ENCODE data around the gene FBXO46. TPM values are rescaled to one million over a fixed set of nuclear protein-coding genes. Genes with fewer than 3 reads are reported as not detected.

Gene FBXO46
- total and polyA plus RNA-seq, 4 donors, result 1.2 to 4.5 (median 3.6) TPM

DNA sequence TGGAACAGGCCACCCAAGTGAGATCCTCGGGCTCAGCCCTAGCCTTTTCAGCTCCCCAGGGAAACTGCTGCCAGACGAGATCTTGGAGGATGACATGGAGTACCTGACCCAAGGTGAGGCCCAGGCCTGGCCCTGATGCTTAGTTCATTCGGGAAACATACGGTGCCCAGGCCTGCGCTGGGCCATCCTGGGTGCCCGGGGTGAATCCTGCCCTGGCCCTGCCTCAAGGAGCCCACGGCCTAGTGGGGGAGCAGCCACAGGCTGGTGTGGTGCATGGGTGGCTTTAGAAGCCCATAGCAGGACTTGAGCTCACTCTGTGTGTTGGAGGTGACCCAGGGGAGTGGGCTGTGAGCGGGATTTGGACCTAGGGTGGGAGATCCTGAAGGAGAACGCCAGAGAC, 28.2 kb upstream of the FBXO46 start:
- Histone ChIP-seq H3K9ac (ENCODE audit: low read depth in 1 of 2, low read length in 2 of 2) (no peak overlapping the region), H3K4me1 (ENCODE audit: control insufficient read depth in 4 of 4, insufficient read depth in 4 of 4, low read length in 3 of 4) (no peaks in the 10 kb centered on the region), H3K36me3 (ENCODE audit: control insufficient read depth in 4 of 4, insufficient read depth in 3 of 4, low read depth in 1 of 4, low read length in 3 of 4) (no peaks in the 10 kb centered on the region), H3K4me3 (ENCODE audit: low read depth in 1 of 3, low read length in 3 of 3) (no peak overlapping the region), H3K9me3 (ENCODE audit: control insufficient read depth in 4 of 4, low read length in 3 of 4) (no peaks in the 10 kb centered on the region), H3K27me3 (ENCODE audit: control insufficient read depth in 4 of 4, insufficient read depth in 4 of 4, low read length in 3 of 4) (no peaks in the 10 kb centered on the region), H3K27ac (ENCODE audit: low read depth in 1 of 2, low read length in 2 of 2) (no peak overlapping the region)
- DNase-seq (ENCODE audit: low spot score), result no peak
- no peak for TF ChIP-seq HNF4G (IDR thresholded peaks at IDR 0.05)
- 90% methylated on average over 9 of the region's 9 CpGs for WGBS

DNA sequence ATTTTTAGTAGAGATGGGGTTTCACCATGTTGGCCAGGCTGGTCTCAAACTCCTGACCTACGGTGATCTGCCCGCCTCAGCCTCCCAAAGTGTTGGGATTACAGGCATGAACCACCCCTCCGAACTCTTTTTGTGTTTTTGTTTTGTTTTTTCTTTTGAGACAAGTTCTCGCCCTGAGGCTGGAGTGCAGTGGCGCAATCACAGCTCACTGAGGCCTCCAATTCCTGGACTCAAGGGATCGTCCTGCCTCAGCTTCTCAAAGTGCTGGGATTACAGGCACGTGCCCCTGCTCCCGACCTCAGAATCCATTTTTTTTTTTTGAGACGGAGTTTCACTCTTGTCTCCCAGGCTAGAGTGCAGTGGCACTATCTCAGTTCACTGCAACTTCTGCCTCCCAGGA, 27.0 kb upstream of the FBXO46 start:
- Histone ChIP-seq H3K4me1 (ENCODE audit: control insufficient read depth in 4 of 4, insufficient read depth in 4 of 4, low read length in 3 of 4) (no peaks in the 10 kb centered on the region), H3K36me3 (ENCODE audit: control insufficient read depth in 4 of 4, insufficient read depth in 3 of 4, low read depth in 1 of 4, low read length in 3 of 4) (no peaks in the 10 kb centered on the region), H3K9ac (ENCODE audit: low read depth in 1 of 2, low read length in 2 of 2) (no peak overlapping the region), H3K9me3 (ENCODE audit: control insufficient read depth in 4 of 4, low read length in 3 of 4) (no peaks in the 10 kb centered on the region), H3K27ac (ENCODE audit: low read depth in 1 of 2, low read length in 2 of 2) (no peak overlapping the region), H3K27me3 (ENCODE audit: control insufficient read depth in 4 of 4, insufficient read depth in 4 of 4, low read length in 3 of 4) (no peaks in the 10 kb centered on the region), H3K4me3 (ENCODE audit: low read depth in 1 of 3, low read length in 3 of 3) (no peak overlapping the region)
- 86% methylated on average over 9 of the region's 9 CpGs for WGBS
- TF ChIP-seq, protein P1, sequence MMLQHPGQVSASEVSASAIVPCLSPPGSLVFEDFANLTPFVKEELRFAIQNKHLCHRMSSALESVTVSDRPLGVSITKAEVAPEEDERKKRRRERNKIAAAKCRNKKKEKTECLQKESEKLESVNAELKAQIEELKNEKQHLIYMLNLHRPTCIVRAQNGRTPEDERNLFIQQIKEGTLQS (IDR thresholded peaks at IDR 0.05), result no peak
- TF ChIP-seq YY1 (IDR thresholded peaks at IDR 0.05) (no peak), SP1 (IDR thresholded peaks at IDR 0.05) (no peak), GABPA (IDR thresholded peaks at IDR 0.05 in 1 of 2, conservative IDR thresholded peaks at IDR 0.05 in 1 of 2) (no peak), HNF4G (IDR thresholded peaks at IDR 0.05) (no peak), FOXA2 (IDR thresholded peaks at IDR 0.05) (no peak), RXRA (IDR thresholded peaks at IDR 0.05) (no peak), EGR1 (IDR thresholded peaks at IDR 0.05; ENCODE audit: low read depth in 2 of 2) (no peak), JUND (IDR thresholded peaks at IDR 0.05) (no peak), TAF1 (conservative IDR thresholded peaks at IDR 0.05) (no peak), NR2F2 (IDR thresholded peaks at IDR 0.05) (no peak), RAD21 (IDR thresholded peaks at IDR 0.05) (no peak), HNF4A (conservative IDR thresholded peaks at IDR 0.05) (no peak)
- TF ChIP-seq, protein P2, sequence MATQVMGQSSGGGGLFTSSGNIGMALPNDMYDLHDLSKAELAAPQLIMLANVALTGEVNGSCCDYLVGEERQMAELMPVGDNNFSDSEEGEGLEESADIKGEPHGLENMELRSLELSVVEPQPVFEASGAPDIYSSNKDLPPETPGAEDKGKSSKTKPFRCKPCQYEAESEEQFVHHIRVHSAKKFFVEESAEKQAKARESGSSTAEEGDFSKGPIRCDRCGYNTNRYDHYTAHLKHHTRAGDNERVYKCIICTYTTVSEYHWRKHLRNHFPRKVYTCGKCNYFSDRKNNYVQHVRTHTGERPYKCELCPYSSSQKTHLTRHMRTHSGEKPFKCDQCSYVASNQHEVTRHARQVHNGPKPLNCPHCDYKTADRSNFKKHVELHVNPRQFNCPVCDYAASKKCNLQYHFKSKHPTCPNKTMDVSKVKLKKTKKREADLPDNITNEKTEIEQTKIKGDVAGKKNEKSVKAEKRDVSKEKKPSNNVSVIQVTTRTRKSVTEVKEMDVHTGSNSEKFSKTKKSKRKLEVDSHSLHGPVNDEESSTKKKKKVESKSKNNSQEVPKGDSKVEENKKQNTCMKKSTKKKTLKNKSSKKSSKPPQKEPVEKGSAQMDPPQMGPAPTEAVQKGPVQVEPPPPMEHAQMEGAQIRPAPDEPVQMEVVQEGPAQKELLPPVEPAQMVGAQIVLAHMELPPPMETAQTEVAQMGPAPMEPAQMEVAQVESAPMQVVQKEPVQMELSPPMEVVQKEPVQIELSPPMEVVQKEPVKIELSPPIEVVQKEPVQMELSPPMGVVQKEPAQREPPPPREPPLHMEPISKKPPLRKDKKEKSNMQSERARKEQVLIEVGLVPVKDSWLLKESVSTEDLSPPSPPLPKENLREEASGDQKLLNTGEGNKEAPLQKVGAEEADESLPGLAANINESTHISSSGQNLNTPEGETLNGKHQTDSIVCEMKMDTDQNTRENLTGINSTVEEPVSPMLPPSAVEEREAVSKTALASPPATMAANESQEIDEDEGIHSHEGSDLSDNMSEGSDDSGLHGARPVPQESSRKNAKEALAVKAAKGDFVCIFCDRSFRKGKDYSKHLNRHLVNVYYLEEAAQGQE (IDR thresholded peaks at IDR 0.05), result no peak
- TF ChIP-seq, protein P3, sequence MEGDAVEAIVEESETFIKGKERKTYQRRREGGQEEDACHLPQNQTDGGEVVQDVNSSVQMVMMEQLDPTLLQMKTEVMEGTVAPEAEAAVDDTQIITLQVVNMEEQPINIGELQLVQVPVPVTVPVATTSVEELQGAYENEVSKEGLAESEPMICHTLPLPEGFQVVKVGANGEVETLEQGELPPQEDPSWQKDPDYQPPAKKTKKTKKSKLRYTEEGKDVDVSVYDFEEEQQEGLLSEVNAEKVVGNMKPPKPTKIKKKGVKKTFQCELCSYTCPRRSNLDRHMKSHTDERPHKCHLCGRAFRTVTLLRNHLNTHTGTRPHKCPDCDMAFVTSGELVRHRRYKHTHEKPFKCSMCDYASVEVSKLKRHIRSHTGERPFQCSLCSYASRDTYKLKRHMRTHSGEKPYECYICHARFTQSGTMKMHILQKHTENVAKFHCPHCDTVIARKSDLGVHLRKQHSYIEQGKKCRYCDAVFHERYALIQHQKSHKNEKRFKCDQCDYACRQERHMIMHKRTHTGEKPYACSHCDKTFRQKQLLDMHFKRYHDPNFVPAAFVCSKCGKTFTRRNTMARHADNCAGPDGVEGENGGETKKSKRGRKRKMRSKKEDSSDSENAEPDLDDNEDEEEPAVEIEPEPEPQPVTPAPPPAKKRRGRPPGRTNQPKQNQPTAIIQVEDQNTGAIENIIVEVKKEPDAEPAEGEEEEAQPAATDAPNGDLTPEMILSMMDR (IDR thresholded peaks at IDR 0.05; ENCODE audit: low read depth, low read length, missing input control), result no peak
- TF ChIP-seq, protein P4, sequence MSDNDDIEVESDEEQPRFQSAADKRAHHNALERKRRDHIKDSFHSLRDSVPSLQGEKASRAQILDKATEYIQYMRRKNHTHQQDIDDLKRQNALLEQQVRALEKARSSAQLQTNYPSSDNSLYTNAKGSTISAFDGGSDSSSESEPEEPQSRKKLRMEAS (IDR thresholded peaks at IDR 0.05), result no peak
- TF ChIP-seq, protein P5, sequence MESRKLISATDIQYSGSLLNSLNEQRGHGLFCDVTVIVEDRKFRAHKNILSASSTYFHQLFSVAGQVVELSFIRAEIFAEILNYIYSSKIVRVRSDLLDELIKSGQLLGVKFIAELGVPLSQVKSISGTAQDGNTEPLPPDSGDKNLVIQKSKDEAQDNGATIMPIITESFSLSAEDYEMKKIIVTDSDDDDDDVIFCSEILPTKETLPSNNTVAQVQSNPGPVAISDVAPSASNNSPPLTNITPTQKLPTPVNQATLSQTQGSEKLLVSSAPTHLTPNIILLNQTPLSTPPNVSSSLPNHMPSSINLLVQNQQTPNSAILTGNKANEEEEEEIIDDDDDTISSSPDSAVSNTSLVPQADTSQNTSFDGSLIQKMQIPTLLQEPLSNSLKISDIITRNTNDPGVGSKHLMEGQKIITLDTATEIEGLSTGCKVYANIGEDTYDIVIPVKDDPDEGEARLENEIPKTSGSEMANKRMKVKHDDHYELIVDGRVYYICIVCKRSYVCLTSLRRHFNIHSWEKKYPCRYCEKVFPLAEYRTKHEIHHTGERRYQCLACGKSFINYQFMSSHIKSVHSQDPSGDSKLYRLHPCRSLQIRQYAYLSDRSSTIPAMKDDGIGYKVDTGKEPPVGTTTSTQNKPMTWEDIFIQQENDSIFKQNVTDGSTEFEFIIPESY (IDR thresholded peaks at IDR 0.05), result no peak
- no peak for DNase-seq (ENCODE audit: low spot score)

Data from liver (tissue), 9 donors.